GM21423 (cell line): ENCODE measurements around the gene F13A1.
A peak's percentile ranks its signal among the peaks of the same experiment; 100 is the strongest.

Experiments
- ATAC-seq: cut with Tn5 transposase; IDR thresholded peaks from one replicate; pipeline ENCODE4 v1.9.1; 2021; ENCODE audit warnings: mild to moderate bottlenecking, moderate library complexity; ENCODE audit not compliant: unreplicated experiment

F13A1 gene

GRCh38 chr6:6319952-6320811 is at the start of gene F13A1:
F13A1 (minus strand) TSS chr6:6320662; CDS start chr6:6318664, 1,998 bp downstream.
- no peak for ATAC-seq

DNA sequence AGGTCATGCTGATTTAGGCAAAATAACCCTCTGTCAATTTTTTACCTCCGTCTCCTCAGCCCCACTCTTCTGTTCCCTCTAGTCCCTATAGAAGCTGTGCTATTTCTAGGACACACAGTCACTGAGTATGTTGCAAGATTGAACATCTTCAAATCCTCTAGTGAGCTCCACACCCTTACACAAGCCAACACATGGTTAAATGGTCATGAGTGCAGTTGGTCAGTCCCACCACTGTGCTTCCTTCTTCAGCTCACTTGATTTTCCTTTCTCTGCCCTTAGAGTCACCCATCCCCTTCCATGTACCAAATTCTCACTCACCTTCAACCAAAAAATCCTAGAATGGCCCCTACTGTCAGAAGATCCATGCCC is 48.2 kb upstream of the F13A1 start:
- no peak for ATAC-seq

DNA sequence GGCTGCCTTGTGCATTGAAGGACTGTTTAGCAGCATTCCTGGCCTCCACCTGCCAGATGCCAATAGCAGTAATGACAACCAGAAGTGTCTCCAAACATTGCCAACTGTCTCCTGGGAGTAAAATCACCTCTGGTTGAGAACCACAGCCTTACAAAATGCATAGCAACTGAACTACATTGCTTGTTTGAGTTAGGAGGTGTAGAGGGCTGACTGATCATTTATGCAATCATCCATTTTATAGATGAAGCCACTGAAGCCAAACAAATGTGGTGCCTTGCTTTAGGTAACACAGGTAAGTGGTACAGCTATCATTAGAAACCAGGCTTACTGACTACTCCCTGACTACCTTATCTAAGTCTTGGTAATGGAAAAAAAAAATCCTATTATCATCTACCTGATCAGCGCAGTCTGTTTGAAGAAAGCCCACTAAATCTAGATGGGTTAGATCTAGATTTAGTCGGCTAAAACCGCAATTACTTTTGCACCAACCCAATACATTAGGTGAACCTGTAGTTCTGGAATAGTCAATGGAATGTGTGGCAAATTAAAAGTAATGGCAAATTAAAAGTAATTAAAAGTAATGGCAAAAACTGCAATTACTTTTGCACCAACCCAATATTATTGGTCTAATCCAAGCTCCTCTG is 47.7 kb upstream of the F13A1 start:
- ATAC-seq: no peak

- ATAC-seq: no peak
These were observed 46.3 kb upstream of the F13A1 start for GRCh38 chr6:6366803-6367202.

DNA sequence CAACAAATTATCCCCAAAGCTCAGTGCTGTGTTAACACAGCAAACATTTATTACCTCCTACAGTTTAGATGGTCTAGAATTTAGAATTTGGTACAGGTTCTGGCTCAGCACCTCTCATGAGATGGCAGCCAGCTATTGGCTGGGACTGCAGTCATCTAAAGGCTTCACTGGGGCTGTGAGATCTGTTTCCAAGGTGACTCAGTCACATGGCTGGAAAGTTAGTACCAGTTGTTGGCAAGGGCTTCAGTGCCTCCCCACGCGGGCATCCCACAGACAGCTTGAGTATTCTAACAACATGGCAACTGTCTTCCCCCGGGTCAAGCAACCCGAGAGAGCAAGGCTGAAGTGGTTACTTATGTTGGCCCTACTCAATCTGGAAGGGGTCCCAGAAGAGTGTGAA is 44.8 kb upstream of the F13A1 start:
- no peak for ATAC-seq

- no peak for ATAC-seq
These were observed 41.8 kb upstream of the F13A1 start for GRCh38 chr6:6362056-6362840.

DNA sequence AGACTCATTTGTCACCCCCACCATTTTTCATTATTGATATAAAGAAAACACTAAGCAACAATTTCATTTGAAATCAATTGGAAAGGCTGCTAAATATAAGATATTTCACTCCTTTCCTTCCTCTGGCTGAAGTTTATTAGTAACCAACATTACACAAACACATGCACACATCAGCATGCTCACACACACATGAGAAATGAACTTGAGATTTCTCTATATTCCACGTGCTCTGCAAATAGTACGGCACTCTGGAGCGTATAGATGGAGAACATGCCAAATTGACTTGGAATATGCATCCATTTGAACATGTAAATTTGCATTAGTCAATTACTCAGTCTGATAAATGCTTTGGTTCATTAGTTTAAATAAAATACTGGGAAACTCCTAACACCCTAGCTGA is 37.1 kb upstream of the F13A1 start:
- no peak for ATAC-seq

DNA sequence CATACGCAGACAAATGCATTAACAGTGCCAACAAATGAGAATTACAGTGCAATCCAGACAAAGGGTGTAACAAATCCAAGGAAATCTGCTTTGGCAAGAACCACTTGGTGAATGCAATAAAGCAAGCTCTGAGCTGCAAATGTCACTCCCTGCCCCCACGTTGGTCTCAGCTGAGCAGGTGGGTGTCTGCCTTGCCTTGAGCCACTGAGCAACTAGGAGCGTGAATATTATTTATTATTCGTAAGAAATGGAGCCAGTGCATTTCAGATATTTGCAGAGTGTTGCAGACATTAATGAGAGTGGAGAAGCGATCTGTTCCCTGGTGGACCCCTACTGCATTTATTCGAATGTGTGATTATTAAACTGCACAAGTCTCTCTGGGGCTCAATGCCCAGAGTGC is 36.6 kb upstream of the F13A1 start:
- ATAC-seq: no peak

DNA sequence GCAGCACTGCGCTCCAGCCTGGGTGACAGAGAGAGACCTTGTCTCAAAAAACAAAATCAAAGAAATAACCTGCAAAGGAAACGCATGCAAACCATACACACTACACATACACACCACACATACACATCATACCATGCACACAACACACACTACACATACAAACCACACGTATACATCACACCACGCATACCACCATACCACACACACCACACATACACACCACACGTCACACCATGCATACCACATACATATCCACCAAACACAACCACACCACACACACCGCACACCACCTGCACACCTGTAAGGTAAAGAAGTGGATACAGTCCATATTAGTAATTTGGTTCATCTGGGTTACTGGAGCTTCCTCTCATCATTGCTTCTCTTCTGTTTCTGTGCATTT is 32.3 kb upstream of the F13A1 start:
- no peak for ATAC-seq

DNA sequence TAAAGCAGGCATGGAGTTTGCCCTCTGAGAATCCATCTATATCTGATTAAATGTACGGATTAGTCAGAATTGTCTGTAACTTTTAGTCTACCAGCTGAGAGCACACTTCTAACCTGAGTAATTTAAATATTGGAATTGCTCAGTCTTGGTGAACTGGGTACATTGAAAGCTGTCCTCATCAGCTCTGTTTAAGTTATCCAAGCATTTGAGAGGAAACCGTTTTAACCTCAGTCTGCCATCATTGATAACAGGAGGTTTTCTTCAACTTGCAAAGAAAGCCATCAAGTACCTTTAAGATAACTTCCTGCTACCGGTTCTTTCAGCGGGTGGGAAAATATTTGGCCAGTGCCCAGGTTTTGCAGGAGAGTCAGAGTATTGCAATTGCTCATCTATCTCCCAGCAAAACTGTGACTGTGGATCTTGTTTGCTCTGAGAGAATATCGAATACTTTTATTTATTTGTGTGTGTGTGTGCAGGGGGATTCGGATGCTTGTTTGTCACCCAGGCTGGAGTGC is 31.1 kb upstream of the F13A1 start:
- ATAC-seq: no peak

GRCh38 chr6:6350696-6351095 is 30.2 kb upstream of the F13A1 start:
- ATAC-seq: no peak

DNA sequence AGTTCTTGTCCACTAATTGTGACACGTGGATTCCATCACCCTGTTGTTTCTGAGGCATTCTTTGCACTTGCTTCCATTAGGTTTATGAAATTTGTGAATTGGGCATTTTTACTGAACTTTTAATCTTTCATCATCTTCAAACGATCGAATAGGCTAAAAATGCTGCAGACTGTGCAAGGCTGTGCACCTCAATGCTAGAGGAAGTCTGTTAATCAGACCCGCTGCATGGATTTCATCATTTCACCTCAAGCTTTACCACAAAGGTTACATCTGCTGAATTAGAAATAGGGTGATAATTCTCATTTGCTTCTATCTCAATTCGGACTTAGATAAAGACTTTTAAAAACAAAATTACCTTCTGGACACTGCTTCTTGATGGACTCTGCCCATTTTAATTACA is 27.8 kb upstream of the F13A1 start:
- no peak for ATAC-seq

GRCh38 chr6:6346427-6347023 is 26.1 kb upstream of the F13A1 start:
- ATAC-seq: no peak

GRCh38 chr6:6333501-6333900 is 13.0 kb upstream of the F13A1 start:
- ATAC-seq: no peak

GRCh38 chr6:6332811-6333244 is 12.4 kb upstream of the F13A1 start:
- peak; percentile 22 for ATAC-seq

- peak; percentile 53 for ATAC-seq
These were observed 11.6 kb upstream of the F13A1 start for GRCh38 chr6:6331946-6332601.

DNA sequence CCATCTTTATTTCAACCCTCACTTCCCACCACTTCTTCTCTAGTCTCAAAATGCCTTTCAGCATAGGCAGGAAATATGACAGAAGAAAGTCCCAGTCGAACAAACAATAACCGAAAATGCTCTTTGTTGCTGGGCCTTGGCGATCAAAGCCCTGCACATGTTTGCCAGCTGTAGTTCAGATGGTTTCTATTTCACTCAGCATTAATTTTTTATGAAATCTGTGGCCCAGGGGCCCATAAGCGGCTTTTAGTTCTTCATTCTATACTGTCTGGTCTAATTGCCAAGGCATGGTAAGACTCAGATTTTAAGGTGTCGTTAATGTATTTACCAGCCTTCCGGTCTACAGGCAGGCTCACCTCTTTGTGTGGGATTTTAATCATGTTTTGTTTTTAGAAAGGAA is 10.9 kb upstream of the F13A1 start:
- ATAC-seq: peak; percentile 78

DNA sequence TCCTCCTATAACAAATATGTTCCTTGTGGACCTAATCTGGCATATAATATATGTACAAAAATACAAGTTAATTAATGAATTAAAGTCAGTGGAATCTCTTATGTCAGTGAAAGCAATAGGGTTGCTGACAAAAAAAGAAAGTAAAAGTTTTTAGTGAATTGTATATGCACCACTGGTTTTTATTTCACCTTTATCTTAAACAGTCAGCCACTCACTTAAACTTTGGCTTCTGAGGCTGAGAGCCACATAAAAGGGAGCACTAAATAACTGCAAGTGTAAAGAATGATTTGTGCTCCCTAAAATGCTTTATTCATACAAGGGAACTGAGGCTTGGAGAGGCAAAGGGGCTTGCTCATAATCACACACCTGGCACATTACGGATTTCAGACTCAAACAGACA is 9.9 kb upstream of the F13A1 start:
- no peak for ATAC-seq

- no peak for ATAC-seq
These were observed 8.0 kb upstream of the F13A1 start for GRCh38 chr6:6328451-6328850.

GRCh38 chr6:6323352-6323751 is 2.9 kb upstream of the F13A1 start:
- no peak for ATAC-seq

DNA sequence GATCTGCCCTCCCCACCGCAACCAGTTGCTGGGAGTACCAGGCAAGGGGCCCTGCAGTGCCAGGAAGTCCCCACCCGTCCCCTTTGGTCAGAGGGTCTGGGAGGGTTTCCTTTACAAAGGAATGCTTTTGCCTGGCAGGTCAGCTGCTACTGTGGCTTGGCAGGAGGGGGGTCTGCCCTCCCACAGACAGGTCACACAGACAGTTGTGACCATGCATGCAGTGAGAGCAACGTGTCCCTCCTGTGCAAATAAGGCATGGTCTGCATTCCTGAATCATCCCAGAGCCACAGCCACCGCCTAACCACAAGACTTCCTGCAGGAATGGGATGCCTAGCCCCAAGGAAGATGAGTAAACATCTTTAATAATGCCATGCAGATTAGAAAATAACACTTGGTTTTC is 439 bp upstream of the F13A1 start:
- ATAC-seq: no peak
